ENCODE results near the gene PPIP5K2. TPM values are rescaled to one million over a fixed set of nuclear protein-coding genes. Genes with fewer than 3 reads are reported as not detected.

Gene PPIP5K2
- total and polyA plus RNA-seq, 10 donors, result 22.3 to 79.8 (median 63.5) TPM

GRCh38 chr5:103244398-103244797 lies 124.3 kb downstream of the PPIP5K2 start:
- Histone ChIP-seq H3K4me3 (no peak overlapping the region), H3K4me1 (no peaks in the 10 kb centered on the region), H3K9me3 (peaks cover 0 to 11% (median 7%) of the 10 kb centered on the region in 8 donors), H3K36me3 (no peaks in the 10 kb centered on the region), H3K27ac (no peak overlapping the region), H3K27me3 (replicated peaks in 1 of 7) (no peaks in the 10 kb centered on the region)
- TF ChIP-seq POLR2A (IDR thresholded peaks at IDR 0.05) (no peak), CTCF (IDR thresholded peaks at IDR 0.05 in 8 of 11, conservative IDR thresholded peaks at IDR 0.05 in 3 of 11) (no peak)
- intact Hi-C loops (cut with DNase I; ENCODE audit: low total_unique reads), result no loop called here
- DNase-seq, result no peak

GRCh38 chr5:103245761-103246160 lies 125.7 kb downstream of the PPIP5K2 start:
- H3K27ac ChIP-seq, result no peak overlapping the region
- H3K36me3 ChIP-seq, result no peaks in the 10 kb centered on the region
- intact Hi-C loops (cut with DNase I; ENCODE audit: low total_unique reads), result no loop called here
- 61 to 78% (median 65%) methylated on average over 4 of the region's 4 CpGs for WGBS, 5 donors
- H3K4me3 ChIP-seq, result no peak overlapping the region
- DNase-seq, result no peak
- H3K4me1 ChIP-seq, result no peaks in the 10 kb centered on the region
- no peak for TF ChIP-seq CTCF (IDR thresholded peaks at IDR 0.05 in 8 of 11, conservative IDR thresholded peaks at IDR 0.05 in 3 of 11)
- TF ChIP-seq POLR2AphosphoS5 (IDR thresholded peaks at IDR 0.05), result no peak
- no peak for TF ChIP-seq POLR2A (IDR thresholded peaks at IDR 0.05)
- H3K9me3 ChIP-seq, result no peaks in the 10 kb centered on the region
- H3K27me3 ChIP-seq (replicated peaks in 1 of 7), result no peaks in the 10 kb centered on the region

- Histone ChIP-seq H3K9me3 (no peaks in the 10 kb centered on the region), H3K27ac (no peak overlapping the region), H3K36me3 (no peaks in the 10 kb centered on the region), H3K4me1 (no peaks in the 10 kb centered on the region), H3K27me3 (replicated peaks in 1 of 7) (no peaks in the 10 kb centered on the region), H3K4me3 (no peak overlapping the region)
- TF ChIP-seq POLR2A (IDR thresholded peaks at IDR 0.05) (no peak), POLR2AphosphoS5 (IDR thresholded peaks at IDR 0.05) (no peak), CTCF (IDR thresholded peaks at IDR 0.05 in 8 of 11, conservative IDR thresholded peaks at IDR 0.05 in 3 of 11) (no peak)
- intact Hi-C loops (cut with DNase I; ENCODE audit: low total_unique reads), result no loop called here
- DNase-seq, result no peak
- WGBS, 5 donors, result 74 to 87% (median 85%) methylated on average over 1 of the region's 1 CpG
Observed at GRCh38 chr5:103247118-103247517, 127.0 kb downstream of the PPIP5K2 start.

GRCh38 chr5:103249068-103249467 lies 129.0 kb downstream of the PPIP5K2 start:
- H3K9me3 ChIP-seq, result no peaks in the 10 kb centered on the region
- H3K27ac ChIP-seq, result no peak overlapping the region
- no peak for DNase-seq

More at GRCh38 chr5:103249068-103249467, 129.0 kb downstream of the PPIP5K2 start:
- no peak for TF ChIP-seq POLR2AphosphoS5 (IDR thresholded peaks at IDR 0.05)
- TF ChIP-seq CTCF (IDR thresholded peaks at IDR 0.05 in 8 of 11, conservative IDR thresholded peaks at IDR 0.05 in 3 of 11), result no peak
- no peak for TF ChIP-seq POLR2A (IDR thresholded peaks at IDR 0.05)
- no peaks in the 10 kb centered on the region for H3K4me1 ChIP-seq
- WGBS, 5 donors, result 91 to 96% (median 93%) methylated on average over 2 of the region's 2 CpGs
- H3K4me3 ChIP-seq, result no peak overlapping the region
- no peaks in the 10 kb centered on the region for H3K36me3 ChIP-seq
- intact Hi-C loops (cut with DNase I; ENCODE audit: low total_unique reads), result no loop called here
- H3K27me3 ChIP-seq (replicated peaks in 1 of 7), result no peaks in the 10 kb centered on the region

All from spleen (tissue), 11 donors.